RWPE2 (cell line): ENCODE measurements around the gene VPS39.

Source experiments
- ATAC-seq: fragments of 200-7000 bp; cut with Tn5 transposase; 3 replicates; pipeline ENCODE4 v1.9.1; 2021; ENCODE audit warnings: low read depth
- DNase-seq: peaks from one replicate; pipeline ENCODE4 v3.0.0-alpha.2; 2020; ENCODE audit warnings: low spot score
- H3K27ac ChIP-seq: fragments of 450-650 bp; 2 replicates; pipeline ENCODE4 v1.5.1; 2017; ENCODE audit warnings: mild to moderate bottlenecking; ENCODE audit not compliant: poor library complexity, severe bottlenecking
- H3K27me3 ChIP-seq: fragments of 250-450 bp; sonication (Bioruptor Pico); 2 replicates; pipeline ENCODE4 v1.5.1; 2021; ENCODE audit warnings: mild to moderate bottlenecking, moderate library complexity; ENCODE audit not compliant: insufficient read depth, poor library complexity, severe bottlenecking
- H3K36me3 ChIP-seq: fragments of 250-450 bp; sonication (Bioruptor Pico); 2 replicates; pipeline ENCODE4 v1.5.1; 2020; ENCODE audit warnings: low read depth, mild to moderate bottlenecking, moderate library complexity
- H3K4me1 ChIP-seq: fragments of 250-450 bp; sonication (Bioruptor Pico); 2 replicates; pipeline ENCODE4 v1.5.1; 2021; ENCODE audit warnings: mild to moderate bottlenecking, moderate library complexity; ENCODE audit not compliant: insufficient read depth, poor library complexity, severe bottlenecking
- H3K4me3 ChIP-seq: fragments of 250-450 bp; sonication (Bioruptor Pico); 2 replicates; pipeline ENCODE4 v1.5.1; 2021; ENCODE audit warnings: mild to moderate bottlenecking, moderate library complexity; ENCODE audit not compliant: severe bottlenecking
- H3K9me3 ChIP-seq: fragments of 250-450 bp; sonication (Bioruptor Pico); 2 replicates; pipeline ENCODE4 v1.5.1; 2021; ENCODE audit warnings: mild to moderate bottlenecking, moderate library complexity; ENCODE audit not compliant: severe bottlenecking
- CTCF ChIP-seq: fragments of 450-650 bp; IDR thresholded peaks from one replicate; pipeline ENCODE4 v1.5.1; 2017; ENCODE audit warnings: mild to moderate bottlenecking, moderate library complexity; ENCODE audit not compliant: poor library complexity, severe bottlenecking

Gene VPS39

GRCh38 chr15:42150219-42150970 is 57.7 kb downstream of the VPS39 start:
- TF ChIP-seq CTCF: no peak
- Histone ChIP-seq H3K27me3 (no peaks in the 10 kb centered on the region), H3K36me3 (no peaks in the 10 kb centered on the region), H3K4me3 (no peak overlapping the region), H3K27ac (no peak overlapping the region), H3K4me1 (no peaks in the 10 kb centered on the region), H3K9me3 (no peaks in the 10 kb centered on the region)
- peak; percentile 69 for DNase-seq
- ATAC-seq: no peak

- no peaks in the 10 kb centered on the region for H3K27me3 ChIP-seq
- H3K4me1 ChIP-seq: no peaks in the 10 kb centered on the region
- DNase-seq (peak; percentile 73), ATAC-seq (no peak)
- H3K4me3 ChIP-seq: no peak overlapping the region
- H3K9me3 ChIP-seq: no peaks in the 10 kb centered on the region
- no peak overlapping the region for H3K27ac ChIP-seq
- no peak for TF ChIP-seq CTCF
- no peaks in the 10 kb centered on the region for H3K36me3 ChIP-seq
Measured at GRCh38 chr15:42149493-42150218, 58.4 kb downstream of the VPS39 start.

DNA sequence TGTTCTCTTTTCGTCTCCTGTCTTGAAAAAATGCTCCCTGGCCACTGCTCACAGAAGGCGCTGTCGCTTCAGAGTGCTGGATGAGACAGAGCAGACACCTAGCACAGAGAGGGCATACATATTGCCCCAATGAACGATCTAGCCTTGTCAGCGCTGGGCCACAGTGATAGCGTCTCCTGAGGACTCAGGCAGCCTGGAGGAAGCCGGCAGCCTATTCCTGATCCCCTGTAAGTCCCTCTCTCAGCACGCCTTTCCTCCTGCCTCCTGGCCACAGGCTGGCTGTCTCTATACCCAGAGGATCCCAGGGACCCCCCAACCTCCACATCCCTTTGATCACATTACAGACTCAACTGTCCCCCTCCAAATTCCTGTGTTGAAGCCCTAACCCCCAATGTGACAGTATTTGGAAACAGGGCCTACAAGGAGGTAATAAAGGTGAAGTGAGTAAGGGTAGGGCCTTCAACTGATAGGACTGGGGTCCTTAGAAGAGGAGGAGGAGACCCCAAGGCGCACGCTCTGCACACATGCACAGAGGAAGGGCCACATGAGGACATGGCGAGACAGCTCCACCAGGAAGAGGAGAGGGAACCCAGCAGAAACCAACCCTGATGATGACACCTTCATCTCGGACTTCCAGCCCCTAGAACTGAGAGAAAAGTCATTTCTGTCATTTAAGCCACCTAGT is 59.2 kb downstream of the VPS39 start:
- ATAC-seq (no peak), DNase-seq (peak; percentile 38)
- no peaks in the 10 kb centered on the region for H3K9me3 ChIP-seq
- no peaks in the 10 kb centered on the region for H3K4me1 ChIP-seq
- H3K27ac ChIP-seq: no peak overlapping the region
- no peaks in the 10 kb centered on the region for H3K27me3 ChIP-seq
- no peaks in the 10 kb centered on the region for H3K36me3 ChIP-seq
- no peak overlapping the region for H3K4me3 ChIP-seq
- TF ChIP-seq CTCF: no peak

DNA sequence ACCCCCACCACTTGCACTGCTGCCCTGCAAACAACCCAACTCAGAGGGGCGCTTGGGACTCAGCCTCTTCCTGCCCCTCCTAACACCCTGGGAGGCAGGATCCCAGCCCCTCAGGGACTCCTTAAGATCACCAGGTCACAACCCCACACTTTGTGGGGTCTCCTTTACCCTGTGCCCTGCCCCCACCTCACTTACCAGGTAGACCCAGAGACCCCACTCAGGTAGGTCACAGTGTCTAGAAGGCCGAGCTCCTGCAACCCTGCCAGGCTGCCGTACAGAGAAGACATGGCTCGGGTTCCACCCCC is 60.7 kb downstream of the VPS39 start:
- Histone ChIP-seq H3K9me3 (no peaks in the 10 kb centered on the region), H3K27me3 (no peaks in the 10 kb centered on the region), H3K4me1 (no peaks in the 10 kb centered on the region), H3K4me3 (no peak overlapping the region), H3K36me3 (no peaks in the 10 kb centered on the region), H3K27ac (no peak overlapping the region)
- TF ChIP-seq CTCF: no peak
- peak; percentile 68 for DNase-seq
- no peak for ATAC-seq
